Thyroid gland (tissue), 4 donors: ENCODE results near the gene BOC. TPM values are rescaled to one million over a fixed set of nuclear protein-coding genes. Genes with fewer than 3 reads are reported as not detected.

Source experiments
- DNase-seq, 2 donors: peaks; one replicate each; pipeline ENCODE4 v3.0.0-alpha.2; 2019
- H3K27ac ChIP-seq, 3 donors: fragments of 200-600 bp; sonication (generic); 1 replicate in 2 of 3; 2 replicates in 1 of 3; pipeline ENCODE4 v1.5.1; 2016 to 2019; ENCODE audit warnings: mild to moderate bottlenecking in 1 of 3, moderate library complexity in 1 of 3
- H3K27me3 ChIP-seq: fragments of 200-600 bp; sonication (generic); one replicate; pipeline ENCODE4 v1.5.1; 2019
- H3K36me3 ChIP-seq, 2 donors: fragments of 200-600 bp; sonication (generic); one replicate each; pipeline ENCODE4 v1.5.1; 2016 to 2019
- H3K4me1 ChIP-seq, 2 donors: fragments of 200-600 bp; sonication (generic); one replicate each; pipeline ENCODE4 v1.5.1; 2017 to 2019
- H3K4me3 ChIP-seq, 3 donors: fragments of 200-600 bp; sonication (generic); replicated peaks in 1 of 3; 1 replicate in 2 of 3; 2 replicates in 1 of 3; pipeline ENCODE4 v1.5.1; 2016; ENCODE audit warnings: mild to moderate bottlenecking in 1 of 3
- H3K9me3 ChIP-seq: fragments of 200-600 bp; sonication (generic); one replicate; pipeline ENCODE4 v1.5.1; 2017
- CTCF ChIP-seq, 6 experiments: fragments of 200-600 bp in 3 of 6; fragments of 450-650 bp in 3 of 6; sonication (generic) in 3 of 6; IDR thresholded peaks; one replicate each; pipeline ENCODE4 v1.5.1; 2016 to 2019; ENCODE audit warnings: antibody characterized with exemption in 6 of 6, mild to moderate bottlenecking in 2 of 6, inconsistent platforms in 1 of 6, moderate library complexity in 1 of 6
- POLR2A ChIP-seq, 2 donors: fragments of 450-650 bp; IDR thresholded peaks; one replicate each; pipeline ENCODE4 v1.6.1; 2017; ENCODE audit warnings: antibody characterized with exemption in 2 of 2, mild to moderate bottlenecking in 2 of 2, moderate library complexity in 1 of 2
- intact Hi-C: fragments of 100-400 bp; cut with DNase I; formaldehyde crosslinking; loops from one replicate; pipeline ENCODE4 v1.15.1; 2023
- total RNA-seq, 4 donors: library from RNA; depleted of rRNA; stranded (reverse); fragments of >200 nt; gene quantifications; one replicate each; pipeline ENCODE4 v1.2.3, GENCODE V29; 2016

BOC gene
- total RNA-seq, 4 donors from 2014 or later = 40.2 to 68.3 (median 51.2) TPM

- DNase-seq = no peak
- no peaks in the 10 kb centered on the region for H3K27me3 ChIP-seq
- TF ChIP-seq CTCF (IDR thresholded peaks at IDR 0.05) (no peak), POLR2A (IDR thresholded peaks at IDR 0.05) (no peak)
- H3K9me3 ChIP-seq = no peaks in the 10 kb centered on the region
- H3K27ac ChIP-seq = no peak overlapping the region
- intact Hi-C loops = no loop called here
- peaks cover 0 to 1% of the 10 kb centered on the region in 2 donors for H3K36me3 ChIP-seq
- H3K4me1 ChIP-seq = no peaks in the 10 kb centered on the region
- no peak overlapping the region for H3K4me3 ChIP-seq
Measured at GRCh38 chr3:113331187-113331586, 119.8 kb downstream of the BOC start.

Other genes with a start within 250 kb of the BOC start
- gene CD200R1, start 236.5 kb upstream of the BOC start, total RNA-seq = 1 to 10 TPM in 2 of 4 donors, under 1 TPM in 2; 0.75 to 2.1 (median 0.99) TPM
- 10 to 100 TPM; 23.5 to 50.1 (median 32.9) TPM for gene GTPBP8, start 220.6 kb upstream of the BOC start, total RNA-seq
- gene CFAP44, start 229.9 kb downstream of the BOC start, total RNA-seq = 10 to 100 TPM in 2 of 4 donors, 1 to 10 TPM in 2; 7.9 to 15.6 (median 10.3) TPM